ENCODE data around the gene SLC13A2.

Gene SLC13A2

GRCh38 chr17:28509789-28510188 lies 36.3 kb downstream of the SLC13A2 start:
- no peak for TF ChIP-seq L3MBTL2 (conservative IDR thresholded peaks at IDR 0.05)
- TF ChIP-seq ELF4 (IDR thresholded peaks at IDR 0.05) = no peak
- TF ChIP-seq ARNT (IDR thresholded peaks at IDR 0.05) = no peak
- TF ChIP-seq NFRKB (IDR thresholded peaks at IDR 0.05) = no peak
- no peak for TF ChIP-seq LEF1 (IDR thresholded peaks at IDR 0.05; ENCODE audit: borderline replicate concordance)
- no peak for TF ChIP-seq FOXK2 (IDR thresholded peaks at IDR 0.05)
- POLR2A ChIA-PET = no interaction called here
- no peak for DNase-seq (ENCODE audit: extremely low spot score)
- CTCF ChIA-PET = no interaction called here

GRCh38 chr17:28511858-28512461 lies 38.5 kb downstream of the SLC13A2 start:
- DNase-seq (ENCODE audit: extremely low spot score) = no peak
- TF ChIP-seq HDGF (IDR thresholded peaks at IDR 0.05; ENCODE audit: borderline replicate concordance) = no peak
- ChIA-PET CTCF (no interaction called here), POLR2A (interaction anchor here (0.7 kb wide), 1 partner anchor 14 kb away, joined by 3 read pairs; no protein-coding TSS in a partner anchor)

- DNase-seq (ENCODE audit: extremely low spot score) = no peak
- CTCF ChIA-PET = interaction anchor here (0.6 kb wide), 1 partner anchor 16 kb away, joined by 3 read pairs; no protein-coding TSS in a partner anchor
- POLR2A ChIA-PET = no interaction called here
- TF ChIP-seq LEF1 (IDR thresholded peaks at IDR 0.05; ENCODE audit: borderline replicate concordance) (no peak), FOXK2 (IDR thresholded peaks at IDR 0.05) (no peak), SUZ12 (IDR thresholded peaks at IDR 0.05) (no peak), TARDBP (IDR thresholded peaks at IDR 0.05) (no peak), NFRKB (IDR thresholded peaks at IDR 0.05) (no peak)
Observed at GRCh38 chr17:28513476-28513875, 40.0 kb downstream of the SLC13A2 start.

- no peak for TF ChIP-seq TARDBP (IDR thresholded peaks at IDR 0.05)
- TF ChIP-seq FOXM1 (IDR thresholded peaks at IDR 0.05; ENCODE audit: borderline replicate concordance) = no peak
- no peak for TF ChIP-seq ELF4 (IDR thresholded peaks at IDR 0.05)
- no peak for TF ChIP-seq HDGF (IDR thresholded peaks at IDR 0.05; ENCODE audit: borderline replicate concordance)
- no peak for TF ChIP-seq SP1 (IDR thresholded peaks at IDR 0.05)
- no peak for TF ChIP-seq LEF1 (IDR thresholded peaks at IDR 0.05; ENCODE audit: borderline replicate concordance)
- no peak for TF ChIP-seq BHLHE40 (IDR thresholded peaks at IDR 0.05; ENCODE audit: borderline replicate concordance)
- TF ChIP-seq FOXA1 (IDR thresholded peaks at IDR 0.05) = no peak
- TF ChIP-seq FOXK2 (IDR thresholded peaks at IDR 0.05) = no peak
- TF ChIP-seq PKNOX1 (IDR thresholded peaks at IDR 0.05) = no peak
- no peak for TF ChIP-seq ARNT (IDR thresholded peaks at IDR 0.05)
- TF ChIP-seq SUZ12 (IDR thresholded peaks at IDR 0.05) = no peak
- ChIA-PET CTCF (no interaction called here), POLR2A (no interaction called here)
- DNase-seq (ENCODE audit: extremely low spot score) = no peak
Observed at GRCh38 chr17:28514561-28515002, 41.1 kb downstream of the SLC13A2 start.

GRCh38 chr17:28515518-28515917 lies 42.1 kb downstream of the SLC13A2 start:
- no peak for DNase-seq (ENCODE audit: extremely low spot score)
- POLR2A ChIA-PET = no interaction called here
- CTCF ChIA-PET = no interaction called here
- TF ChIP-seq ARNT (IDR thresholded peaks at IDR 0.05) (no peak), NFRKB (IDR thresholded peaks at IDR 0.05) (no peak), HDGF (IDR thresholded peaks at IDR 0.05; ENCODE audit: borderline replicate concordance) (no peak), LEF1 (IDR thresholded peaks at IDR 0.05; ENCODE audit: borderline replicate concordance) (no peak), SUZ12 (IDR thresholded peaks at IDR 0.05) (no peak), BHLHE40 (IDR thresholded peaks at IDR 0.05; ENCODE audit: borderline replicate concordance) (no peak), FOXA1 (IDR thresholded peaks at IDR 0.05) (no peak), PKNOX1 (IDR thresholded peaks at IDR 0.05) (no peak), TARDBP (IDR thresholded peaks at IDR 0.05) (no peak), ELF4 (IDR thresholded peaks at IDR 0.05) (no peak), L3MBTL2 (conservative IDR thresholded peaks at IDR 0.05) (no peak), SP1 (IDR thresholded peaks at IDR 0.05) (no peak), ZNF384 (IDR thresholded peaks at IDR 0.05) (no peak)

GRCh38 chr17:28518132-28518531 lies 44.7 kb downstream of the SLC13A2 start:
- TF ChIP-seq BHLHE40 (IDR thresholded peaks at IDR 0.05; ENCODE audit: borderline replicate concordance) = no peak
- TF ChIP-seq ELF4 (IDR thresholded peaks at IDR 0.05) = no peak
- TF ChIP-seq LEF1 (IDR thresholded peaks at IDR 0.05; ENCODE audit: borderline replicate concordance) = no peak
- no peak for TF ChIP-seq SUZ12 (IDR thresholded peaks at IDR 0.05)
- DNase-seq (ENCODE audit: extremely low spot score) = no peak
- CTCF ChIA-PET = no interaction called here
- POLR2A ChIA-PET = no interaction called here

- ChIA-PET CTCF (no interaction called here), POLR2A (no interaction called here)
- DNase-seq (ENCODE audit: extremely low spot score) = no peak
- no peak for TF ChIP-seq SUZ12 (IDR thresholded peaks at IDR 0.05)
Observed at GRCh38 chr17:28518578-28518977, 45.1 kb downstream of the SLC13A2 start.

GRCh38 chr17:28519236-28519635 lies 45.8 kb downstream of the SLC13A2 start:
- CTCF ChIA-PET = interaction anchor here (1.7 kb wide), 1 partner anchor 22 kb away, joined by 4 read pairs; no protein-coding TSS in a partner anchor

More at GRCh38 chr17:28519236-28519635, 45.8 kb downstream of the SLC13A2 start:
- TF ChIP-seq HDGF (IDR thresholded peaks at IDR 0.05; ENCODE audit: borderline replicate concordance) (no peak), NFRKB (IDR thresholded peaks at IDR 0.05) (no peak), TARDBP (IDR thresholded peaks at IDR 0.05) (no peak), FOXA1 (IDR thresholded peaks at IDR 0.05) (no peak), L3MBTL2 (conservative IDR thresholded peaks at IDR 0.05) (no peak), PKNOX1 (IDR thresholded peaks at IDR 0.05) (no peak), SP1 (IDR thresholded peaks at IDR 0.05) (no peak), SUZ12 (IDR thresholded peaks at IDR 0.05) (no peak), LEF1 (IDR thresholded peaks at IDR 0.05; ENCODE audit: borderline replicate concordance) (no peak), CTBP1 (IDR thresholded peaks at IDR 0.05; ENCODE audit: borderline replicate concordance) (no peak), ZNF384 (IDR thresholded peaks at IDR 0.05) (no peak), FOXK2 (IDR thresholded peaks at IDR 0.05) (no peak), ARNT (IDR thresholded peaks at IDR 0.05) (no peak), ELF4 (IDR thresholded peaks at IDR 0.05) (no peak), BHLHE40 (IDR thresholded peaks at IDR 0.05; ENCODE audit: borderline replicate concordance) (no peak), FOXM1 (IDR thresholded peaks at IDR 0.05; ENCODE audit: borderline replicate concordance) (no peak)
- no peak for DNase-seq (ENCODE audit: extremely low spot score)
- POLR2A ChIA-PET = interaction anchor here (1.4 kb wide), 1 partner anchor 12 kb away, joined by 3 read pairs; no protein-coding TSS in a partner anchor
